Measurements from ENCODE around the gene TNIP1. TPM values are rescaled to one million over a fixed set of nuclear protein-coding genes. Genes with fewer than 3 reads are reported as not detected.

TNIP1 gene
- total RNA-seq, 2 donors from 2014 or later, result 51.3 to 52.2 TPM

GRCh38 chr5:151042453-151043093, 38.3 kb downstream of the TNIP1 start:
- no peaks in the 10 kb centered on the region for H3K27me3 Mint-ChIP-seq (ENCODE audit: insufficient read depth)
- 95 to 97% methylated on average over 9 to 12 of the region's 12 CpGs for WGBS, 2 experiments (ENCODE audit: insufficient coverage in 1 of 2, insufficient read length in 1 of 2)
- H3K27ac Mint-ChIP-seq, result peak overlapping the region; percentile 92

GRCh38 chr5:151041577-151042268, 39.1 kb downstream of the TNIP1 start:
- no peak for TF ChIP-seq CTCF (conservative IDR thresholded peaks at IDR 0.05)

More at GRCh38 chr5:151042453-151043093, 38.3 kb downstream of the TNIP1 start:
- Histone ChIP-seq H3K4me3 (ENCODE audit: low read length) (no peak overlapping the region), H3K4me1 (ENCODE audit: control insufficient read depth, insufficient read depth, low read length) (peaks cover 8% of the 10 kb centered on the region), H3K9me3 (ENCODE audit: control insufficient read depth, low read length) (no peaks in the 10 kb centered on the region), H3K36me3 (ENCODE audit: control insufficient read depth, insufficient read depth, low read length) (peaks cover 42% of the 10 kb centered on the region), H3K9ac (ENCODE audit: extremely low read depth, low read length, poor library complexity, severe bottlenecking) (no peak overlapping the region), H3K27me3 (ENCODE audit: control insufficient read depth, insufficient read depth, low read length, poor library complexity, severe bottlenecking) (no peaks in the 10 kb centered on the region), H3K27ac (ENCODE audit: low read depth, low read length) (no peak overlapping the region)
- no peak for TF ChIP-seq CTCF (conservative IDR thresholded peaks at IDR 0.05)
- Mint-ChIP-seq H3K36me3 (ENCODE audit: low read depth) (peaks cover 49% of the 10 kb centered on the region), H3K9me3 (no peaks in the 10 kb centered on the region), H3K4me1 (peaks cover 21% of the 10 kb centered on the region), H3K4me3 (no peak overlapping the region)
- no peak for DNase-seq

GRCh38 chr5:151040211-151040747, 40.6 kb downstream of the TNIP1 start:
- peaks cover 17% of the 10 kb centered on the region for H3K4me1 ChIP-seq (ENCODE audit: control insufficient read depth, insufficient read depth, low read length)
- peaks cover 47% of the 10 kb centered on the region for H3K36me3 ChIP-seq (ENCODE audit: control insufficient read depth, insufficient read depth, low read length)
- H3K9me3 ChIP-seq (ENCODE audit: control insufficient read depth, low read length), result no peaks in the 10 kb centered on the region
- 61 to 90% methylated on average over 3 to 8 of the region's 8 CpGs for WGBS, 2 experiments (ENCODE audit: insufficient coverage in 1 of 2, insufficient read length in 1 of 2)
- no peak overlapping the region for H3K9ac ChIP-seq (ENCODE audit: extremely low read depth, low read length, poor library complexity, severe bottlenecking)
- no peaks in the 10 kb centered on the region for H3K27me3 ChIP-seq (ENCODE audit: control insufficient read depth, insufficient read depth, low read length, poor library complexity, severe bottlenecking)
- Mint-ChIP-seq H3K4me3 (no peak overlapping the region), H3K9me3 (no peaks in the 10 kb centered on the region), H3K4me1 (peaks cover 35% of the 10 kb centered on the region), H3K27ac (peak overlapping the region; percentile 78), H3K27me3 (ENCODE audit: insufficient read depth) (no peaks in the 10 kb centered on the region), H3K36me3 (ENCODE audit: low read depth) (peaks cover 51% of the 10 kb centered on the region)
- no peak for TF ChIP-seq CTCF (conservative IDR thresholded peaks at IDR 0.05)
- no peak for DNase-seq
- no peak overlapping the region for H3K27ac ChIP-seq (ENCODE audit: low read depth, low read length)
- H3K4me3 ChIP-seq (ENCODE audit: low read length), result no peak overlapping the region

More at GRCh38 chr5:151041577-151042268, 39.1 kb downstream of the TNIP1 start:
- H3K4me3 Mint-ChIP-seq, result no peak overlapping the region
- no peaks in the 10 kb centered on the region for H3K9me3 Mint-ChIP-seq
- H3K36me3 ChIP-seq (ENCODE audit: control insufficient read depth, insufficient read depth, low read length), result peaks cover 39% of the 10 kb centered on the region
- 81 to 100% methylated on average over 1 to 11 of the region's 11 CpGs for WGBS, 2 experiments (ENCODE audit: insufficient coverage in 1 of 2, insufficient read length in 1 of 2)
- H3K4me1 ChIP-seq (ENCODE audit: control insufficient read depth, insufficient read depth, low read length), result peaks cover 12% of the 10 kb centered on the region
- H3K9me3 ChIP-seq (ENCODE audit: control insufficient read depth, low read length), result no peaks in the 10 kb centered on the region
- no peak overlapping the region for H3K4me3 ChIP-seq (ENCODE audit: low read length)
- peaks cover 50% of the 10 kb centered on the region for H3K36me3 Mint-ChIP-seq (ENCODE audit: low read depth)
- H3K27ac Mint-ChIP-seq, result peak overlapping the region; percentile 92
- H3K27me3 ChIP-seq (ENCODE audit: control insufficient read depth, insufficient read depth, low read length, poor library complexity, severe bottlenecking), result no peaks in the 10 kb centered on the region
- H3K27me3 Mint-ChIP-seq (ENCODE audit: insufficient read depth), result no peaks in the 10 kb centered on the region
- H3K9ac ChIP-seq (ENCODE audit: extremely low read depth, low read length, poor library complexity, severe bottlenecking), result no peak overlapping the region
- no peak overlapping the region for H3K27ac ChIP-seq (ENCODE audit: low read depth, low read length)
- H3K4me1 Mint-ChIP-seq, result peaks cover 28% of the 10 kb centered on the region
- peak; percentile 80 for DNase-seq

Data from endodermal cell (in vitro differentiated cells).